HG03460 (cell line): ENCODE data around the gene DELE1.
A peak's percentile ranks its signal among the peaks of the same experiment; 100 is the strongest.

ENCODE experiments used
- ATAC-seq: cut with Tn5 transposase; IDR thresholded peaks from one replicate; pipeline ENCODE4 v1.9.1; 2021; ENCODE audit not compliant: unreplicated experiment

DELE1 gene

DNA sequence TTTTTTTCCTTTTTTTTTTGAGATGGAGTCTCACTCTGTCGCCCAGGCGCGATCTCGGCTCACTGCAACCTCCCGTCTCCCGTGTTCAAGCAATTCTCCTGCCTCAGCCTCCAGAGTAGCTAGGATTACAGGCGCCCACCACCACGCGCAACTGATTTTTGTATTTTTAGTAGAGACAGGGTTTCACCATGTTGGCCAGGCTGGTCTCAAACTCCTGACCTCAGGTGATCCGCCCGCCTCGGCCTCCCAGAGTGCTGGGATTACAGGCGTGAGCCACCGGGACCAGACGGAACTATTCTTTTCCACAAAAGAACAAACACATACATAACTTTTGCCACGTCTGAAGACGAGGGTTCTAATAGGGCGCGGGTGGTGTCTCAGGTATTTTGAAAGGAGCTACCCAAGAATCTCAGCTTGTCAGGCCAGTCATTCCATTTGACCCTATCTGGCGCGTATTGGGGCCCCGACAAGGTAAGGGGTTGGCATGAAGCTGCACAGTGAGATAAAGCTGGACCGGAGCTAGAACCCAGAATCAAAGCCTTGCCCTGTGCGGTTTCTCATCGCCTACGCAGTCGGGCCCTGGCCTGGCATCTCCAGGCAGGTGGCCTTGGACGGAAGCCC, 734 bp upstream of the DELE1 start:
- ATAC-seq, result peak; percentile 7

DNA sequence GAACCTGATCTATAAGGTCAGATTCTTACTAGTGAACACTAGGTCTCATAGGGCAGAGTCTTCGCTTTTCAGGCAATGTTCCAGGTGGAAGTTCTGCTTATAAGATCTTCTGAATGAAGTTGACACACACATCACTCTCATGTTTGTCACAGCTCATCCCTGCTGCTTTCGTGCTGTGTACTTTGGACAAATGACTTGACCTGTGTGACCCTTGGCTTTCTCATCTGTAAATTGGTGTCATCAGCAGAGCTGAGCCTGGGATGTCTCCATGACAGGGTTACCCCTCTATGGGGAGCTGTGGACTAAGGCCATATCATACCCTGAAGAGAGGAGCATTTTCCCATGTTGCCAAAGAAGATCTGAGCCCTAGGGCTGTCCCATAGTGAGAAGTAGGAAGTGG, 2.8 kb downstream of the DELE1 start:
- no peak for ATAC-seq

DNA sequence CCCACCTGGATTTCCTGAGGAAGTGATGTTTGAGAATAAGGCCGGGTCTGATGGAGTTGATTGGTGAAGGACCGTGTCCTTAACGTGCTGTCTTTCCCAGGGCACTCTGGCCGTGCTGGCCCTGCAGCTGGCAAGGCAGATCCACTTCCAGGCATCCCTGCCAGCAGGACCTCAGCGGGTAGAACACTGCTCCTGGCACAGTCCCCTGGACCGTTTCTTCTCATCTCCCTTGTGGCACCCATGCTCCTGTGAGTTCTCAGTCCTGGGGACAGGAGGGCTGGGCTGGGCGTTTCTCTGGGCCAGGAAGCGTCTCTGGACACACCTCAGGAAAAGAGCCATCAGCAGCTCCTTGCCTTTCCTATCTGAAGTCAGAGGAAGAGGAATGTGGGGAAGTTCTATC, 4.4 kb downstream of the DELE1 start:
- no peak for ATAC-seq

GRCh38 chr5:141929398-141930058, 5.9 kb downstream of the DELE1 start:
- ATAC-seq, result no peak

- no peak for ATAC-seq
Measured at GRCh38 chr5:141931694-141932093, 8.0 kb downstream of the DELE1 start.

GRCh38 chr5:141933151-141933550, 9.5 kb downstream of the DELE1 start:
- ATAC-seq, result no peak

GRCh38 chr5:141934099-141934844, 10.6 kb downstream of the DELE1 start:
- ATAC-seq, result no peak

- ATAC-seq, result no peak
Measured at GRCh38 chr5:141935538-141935937, 11.9 kb downstream of the DELE1 start.

DNA sequence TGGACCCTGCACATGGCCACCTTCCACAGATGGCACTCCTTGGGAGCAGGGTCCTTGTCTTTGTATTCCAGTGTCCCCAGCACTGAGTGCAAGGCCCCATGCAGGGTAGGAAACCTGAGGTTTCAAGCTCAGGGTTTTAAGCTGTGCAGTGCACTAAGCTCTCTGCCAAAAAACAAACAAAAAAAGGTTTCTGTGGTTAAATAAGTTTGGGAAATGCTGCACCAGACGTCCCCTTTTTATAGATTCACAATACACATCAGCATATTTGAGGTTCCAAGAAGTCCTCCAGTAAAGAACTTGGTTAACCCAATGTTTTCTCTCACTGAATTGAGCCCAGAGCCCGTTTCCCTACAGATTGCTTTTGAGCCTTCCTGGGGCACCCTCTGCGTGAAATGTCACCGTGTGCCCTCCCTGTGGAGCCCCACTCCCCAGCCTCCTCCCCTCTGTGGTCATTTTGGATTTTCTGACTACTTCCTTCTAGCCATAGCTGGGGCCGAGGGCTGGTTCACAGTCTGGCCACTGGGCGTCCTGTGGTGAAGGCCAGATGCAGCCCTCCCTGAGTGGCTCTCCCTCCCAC, 17.1 kb downstream of the DELE1 start:
- ATAC-seq, result no peak

- ATAC-seq, result no peak
Measured at GRCh38 chr5:141941307-141941706, 17.6 kb downstream of the DELE1 start.

DNA sequence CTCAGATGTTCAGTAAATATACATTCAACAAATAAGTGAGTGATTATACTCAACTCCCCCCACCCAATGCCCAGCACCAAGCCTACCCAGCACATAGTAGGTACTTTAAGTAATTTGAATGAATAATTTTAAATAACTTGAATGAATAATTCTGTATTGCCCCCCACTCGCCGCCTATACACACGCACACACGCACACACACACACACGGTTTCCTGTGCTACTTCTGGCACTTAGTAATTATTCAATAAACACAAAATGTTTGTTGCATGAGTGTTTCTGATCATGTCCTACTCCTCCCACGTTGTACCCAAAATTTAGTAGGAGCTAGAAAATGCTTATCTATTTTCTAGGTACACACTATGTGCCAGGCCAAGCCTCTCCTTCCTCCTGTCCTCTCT, 18.1 kb downstream of the DELE1 start:
- ATAC-seq, result no peak

GRCh38 chr5:141942185-141942857, 18.6 kb downstream of the DELE1 start:
- ATAC-seq, result no peak

GRCh38 chr5:141944076-141944475, 20.4 kb downstream of the DELE1 start:
- no peak for ATAC-seq

GRCh38 chr5:141945511-141946051, 21.9 kb downstream of the DELE1 start:
- ATAC-seq, result no peak

DNA sequence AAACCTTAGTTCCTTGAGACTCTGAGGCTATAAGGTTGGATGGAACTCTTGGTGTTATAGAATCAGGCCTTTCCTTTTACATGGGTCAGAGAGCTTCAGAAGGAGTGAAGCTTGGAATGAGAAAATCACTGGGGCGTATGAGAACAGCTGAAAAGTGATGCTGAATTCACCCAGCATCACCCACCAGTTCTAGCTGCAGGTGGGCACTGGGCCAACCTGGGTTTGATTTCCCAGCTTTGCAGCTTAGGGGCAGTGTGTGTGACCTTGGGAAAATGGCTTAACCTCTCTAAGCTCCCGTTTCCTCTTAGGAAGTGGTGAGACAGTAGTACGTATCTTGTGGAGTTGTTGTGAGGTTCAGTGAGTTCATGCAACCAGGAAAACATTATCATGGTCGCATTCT, 23.6 kb downstream of the DELE1 start:
- ATAC-seq, result no peak

GRCh38 chr5:141948812-141949211, 25.1 kb downstream of the DELE1 start:
- ATAC-seq, result no peak

DNA sequence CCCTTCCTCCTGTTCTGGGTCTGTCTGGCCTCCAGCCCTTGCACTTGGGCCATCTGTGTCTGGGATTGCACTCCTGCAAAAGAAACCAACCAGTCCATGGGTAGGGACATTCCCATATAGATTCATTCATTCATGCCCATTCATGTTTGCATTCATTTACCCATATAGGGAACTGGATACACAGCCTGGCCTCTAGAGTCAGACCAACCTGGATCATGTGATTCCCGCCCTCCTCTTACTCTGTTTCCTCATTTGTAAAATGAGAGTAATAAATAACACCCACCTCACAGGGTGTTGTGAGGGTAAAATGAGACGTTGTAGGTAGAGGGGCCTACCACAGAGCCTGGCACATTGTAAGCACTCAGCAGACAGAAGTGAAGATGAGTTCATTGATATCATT, 25.8 kb downstream of the DELE1 start:
- ATAC-seq, result no peak

DNA sequence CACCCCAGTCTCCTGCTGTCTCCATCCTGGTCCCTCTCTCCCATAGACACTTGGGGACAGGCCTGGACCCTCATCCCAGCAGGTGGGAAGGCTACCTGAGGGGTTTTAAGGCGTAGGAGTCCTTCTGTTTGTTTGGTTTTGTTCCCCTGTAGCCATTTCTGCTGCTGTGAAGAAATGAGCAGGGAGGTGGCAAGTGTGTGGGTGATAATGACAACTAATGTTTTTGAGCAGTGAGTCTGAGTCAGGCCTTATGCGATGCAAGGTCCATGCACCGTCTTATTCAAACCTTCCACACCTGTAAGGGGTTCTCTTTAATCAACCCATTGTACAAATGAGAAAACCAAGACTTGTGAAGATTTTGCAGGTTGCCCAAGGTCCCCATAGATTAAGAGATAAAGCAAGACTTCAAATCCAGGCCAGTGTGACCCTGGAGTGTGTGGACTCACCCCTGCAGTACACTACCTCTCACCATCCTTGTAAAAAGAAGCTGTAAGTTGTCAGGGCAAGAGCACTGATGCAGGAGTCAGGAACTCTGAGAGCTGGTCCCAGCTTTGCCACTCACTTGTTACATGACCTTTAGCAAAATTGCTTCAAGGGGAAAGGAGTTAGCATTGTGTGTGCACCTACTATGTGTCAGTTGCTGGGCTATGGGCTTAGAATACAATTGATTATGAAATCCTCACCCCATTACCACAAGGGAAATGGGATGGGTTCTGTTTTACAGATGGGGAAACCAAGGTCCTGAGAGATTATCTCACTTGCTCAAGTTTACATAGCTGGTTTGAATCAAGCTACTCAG, 26.7 kb downstream of the DELE1 start:
- no peak for ATAC-seq

DNA sequence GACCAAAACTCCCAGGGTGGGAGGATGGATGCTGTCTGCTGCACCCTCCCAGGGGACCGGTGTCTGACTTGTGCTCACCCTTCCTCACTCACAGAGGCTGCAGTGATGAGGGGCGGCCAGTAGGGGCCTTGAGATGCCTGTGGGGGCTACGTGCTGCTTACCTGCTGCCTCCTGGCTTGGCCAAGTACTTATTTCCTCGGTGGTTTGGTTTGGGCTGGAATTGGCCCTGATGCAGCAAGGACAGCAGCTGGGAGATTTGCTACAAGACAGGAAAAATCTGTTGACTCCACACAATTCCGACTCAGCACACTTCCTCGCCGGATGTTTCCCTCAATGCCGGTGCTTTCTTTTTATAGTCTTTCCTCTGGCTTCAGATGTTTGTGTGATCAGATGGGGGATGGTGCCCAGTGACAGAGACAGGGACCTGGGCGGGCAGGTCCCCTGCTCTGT, 27.7 kb downstream of the DELE1 start:
- peak; percentile 72 for ATAC-seq

GRCh38 chr5:141952020-141952419, 28.3 kb downstream of the DELE1 start:
- no peak for ATAC-seq
